ENCODE measurements around the gene UBE2D2.

GRCh38 chr5:139551191-139551889 lies 9.8 kb upstream of the UBE2D2 start:
- TF ChIP-seq CTCF (conservative IDR thresholded peaks at IDR 0.05) (no peak), EZH2 (IDR thresholded peaks at IDR 0.05; ENCODE audit: low read depth) (no peak)

All from PC-9 (cell line).